GM10266 (cell line): Measurements from ENCODE around the gene CPA1.

Experiments used
- DNase-seq: peaks from one replicate; pipeline ENCODE4 v3.0.0; 2012; ENCODE audit errors: extremely low spot score
- CTCF ChIP-seq: IDR thresholded peaks from 2 replicates; pipeline ENCODE4 v1.5.1; 2012; ENCODE audit warnings: mild to moderate bottlenecking, low read depth; ENCODE audit not compliant: control insufficient read depth, insufficient read depth; ENCODE audit errors: missing control alignments

CPA1 gene

GRCh38 chr7:130346941-130347340, 33.4 kb upstream of the CPA1 start:
- no peak for DNase-seq
- TF ChIP-seq CTCF: no peak

- no peak for TF ChIP-seq CTCF
- peak; percentile 40 for DNase-seq
These were observed 30.1 kb upstream of the CPA1 start for GRCh38 chr7:130349911-130350782.

GRCh38 chr7:130350945-130351790, 29.1 kb upstream of the CPA1 start:
- no peak for TF ChIP-seq CTCF
- peak; percentile 67 for DNase-seq

GRCh38 chr7:130351791-130352090, 28.6 kb upstream of the CPA1 start:
- TF ChIP-seq CTCF: no peak
- DNase-seq: no peak

- no peak for DNase-seq
- TF ChIP-seq CTCF: no peak
These were observed 27.9 kb upstream of the CPA1 start for GRCh38 chr7:130352194-130353074.

GRCh38 chr7:130353196-130353595, 27.1 kb upstream of the CPA1 start:
- TF ChIP-seq CTCF: no peak
- DNase-seq: no peak
